ENCODE measurements around the gene MAPK9. TPM values are rescaled to one million over a fixed set of nuclear protein-coding genes. Genes with fewer than 3 reads are reported as not detected.

The MAPK9 gene
- total and polyA plus RNA-seq, 12 donors, result 11.9 to 66.6 (median 34.9) TPM

DNA sequence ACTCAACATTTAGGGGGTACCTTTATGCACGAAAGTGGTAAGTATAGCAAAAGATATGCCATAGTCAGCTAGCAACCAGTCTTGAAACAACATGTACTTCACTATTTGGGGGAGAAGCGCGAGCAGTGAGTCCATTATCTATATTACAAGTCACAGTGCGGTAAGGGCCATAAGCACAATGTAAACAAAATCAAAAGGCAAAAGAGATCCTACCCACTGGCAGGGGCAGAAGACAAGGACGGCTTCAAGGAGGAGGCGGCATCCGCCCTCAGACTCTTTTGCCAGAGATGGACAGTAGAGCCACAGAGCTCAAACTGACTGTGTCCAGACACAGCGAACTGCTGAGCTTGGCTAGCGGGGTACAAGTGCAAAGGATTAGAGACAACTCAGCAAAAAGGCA, 9.6 kb downstream of the MAPK9 start:
- WGBS, 4 donors, result 90 to 99% (median 98%) methylated on average over 8 to 9 of the region's 9 CpGs
- H3K27ac ChIP-seq, result no peak overlapping the region
- DNase-seq, result no peak
- no peak overlapping the region for H3K4me3 ChIP-seq
- no peak for TF ChIP-seq POLR2A (IDR thresholded peaks at IDR 0.05)
- TF ChIP-seq, protein P1, sequence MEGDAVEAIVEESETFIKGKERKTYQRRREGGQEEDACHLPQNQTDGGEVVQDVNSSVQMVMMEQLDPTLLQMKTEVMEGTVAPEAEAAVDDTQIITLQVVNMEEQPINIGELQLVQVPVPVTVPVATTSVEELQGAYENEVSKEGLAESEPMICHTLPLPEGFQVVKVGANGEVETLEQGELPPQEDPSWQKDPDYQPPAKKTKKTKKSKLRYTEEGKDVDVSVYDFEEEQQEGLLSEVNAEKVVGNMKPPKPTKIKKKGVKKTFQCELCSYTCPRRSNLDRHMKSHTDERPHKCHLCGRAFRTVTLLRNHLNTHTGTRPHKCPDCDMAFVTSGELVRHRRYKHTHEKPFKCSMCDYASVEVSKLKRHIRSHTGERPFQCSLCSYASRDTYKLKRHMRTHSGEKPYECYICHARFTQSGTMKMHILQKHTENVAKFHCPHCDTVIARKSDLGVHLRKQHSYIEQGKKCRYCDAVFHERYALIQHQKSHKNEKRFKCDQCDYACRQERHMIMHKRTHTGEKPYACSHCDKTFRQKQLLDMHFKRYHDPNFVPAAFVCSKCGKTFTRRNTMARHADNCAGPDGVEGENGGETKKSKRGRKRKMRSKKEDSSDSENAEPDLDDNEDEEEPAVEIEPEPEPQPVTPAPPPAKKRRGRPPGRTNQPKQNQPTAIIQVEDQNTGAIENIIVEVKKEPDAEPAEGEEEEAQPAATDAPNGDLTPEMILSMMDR (IDR thresholded peaks at IDR 0.05), result no peak
- intact Hi-C loops (cut with DNase I), result no loop called here
- H3K9me3 ChIP-seq (replicated peaks in 1 of 3), result peaks cover 0 to under 1% (median 0%) of the 10 kb centered on the region in 3 donors
- H3K27me3 ChIP-seq, result no peaks in the 10 kb centered on the region
- H3K36me3 ChIP-seq (replicated peaks in 1 of 2), result peaks cover 0 to 13% of the 10 kb centered on the region in 2 donors
- H3K4me1 ChIP-seq (replicated peaks in 1 of 2), result no peaks in the 10 kb centered on the region

DNA sequence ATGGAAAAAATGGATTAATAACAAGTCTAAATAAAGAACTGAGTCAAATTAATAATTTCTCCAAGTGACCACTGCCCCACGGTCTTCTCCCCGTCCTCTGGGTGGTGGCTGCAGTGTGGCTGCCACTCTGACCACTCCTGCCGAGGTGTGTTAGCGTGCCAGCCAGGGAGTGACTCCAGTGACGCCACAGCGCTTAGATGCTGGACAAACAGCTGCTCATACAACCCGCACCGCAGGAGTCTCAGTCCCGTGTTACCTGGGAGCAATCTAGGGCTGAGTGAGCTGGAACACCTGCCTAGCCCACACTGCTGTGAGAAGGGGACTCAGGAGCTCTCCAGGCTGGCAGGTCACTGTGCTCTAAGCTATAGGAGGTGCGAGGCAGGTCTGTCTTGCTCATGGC, 10.2 kb downstream of the MAPK9 start:
- no peak overlapping the region for H3K4me3 ChIP-seq
- no peak for DNase-seq
- H3K27me3 ChIP-seq, result no peaks in the 10 kb centered on the region
- H3K27ac ChIP-seq, result no peak overlapping the region
- intact Hi-C loops (cut with DNase I), result no loop called here
- H3K4me1 ChIP-seq (replicated peaks in 1 of 2), result no peaks in the 10 kb centered on the region
- H3K9me3 ChIP-seq (replicated peaks in 1 of 3), result peaks cover 0 to 6% (median 0%) of the 10 kb centered on the region in 3 donors
- H3K36me3 ChIP-seq (replicated peaks in 1 of 2), result peaks cover 0 to 13% of the 10 kb centered on the region in 2 donors
- no peak for TF ChIP-seq POLR2A (IDR thresholded peaks at IDR 0.05)
- TF ChIP-seq, protein P1 (IDR thresholded peaks at IDR 0.05), result no peak
- 93 to 99% (median 95%) methylated on average over 9 to 10 of the region's 10 CpGs for WGBS, 4 donors

DNA sequence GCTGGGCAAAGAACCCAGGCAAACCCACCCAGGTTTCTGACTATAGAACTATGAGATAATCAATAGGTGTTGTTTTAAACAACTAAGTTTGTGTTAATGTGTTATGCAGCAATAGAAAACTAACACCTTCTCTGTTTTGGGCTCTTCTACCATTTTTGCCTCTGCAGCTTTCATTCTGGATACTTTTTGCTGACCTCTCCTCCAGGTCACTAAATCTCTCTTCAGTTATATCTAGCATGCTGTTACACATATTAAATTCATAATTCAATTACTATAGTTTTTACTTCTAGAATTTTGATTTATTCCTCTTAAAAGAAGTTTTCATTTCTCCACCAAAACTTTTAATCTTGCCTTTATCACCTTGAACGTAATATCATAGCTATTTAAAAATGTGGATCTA, 17.2 kb downstream of the MAPK9 start:
- 96 to 98% (median 97%) methylated on average over 1 of the region's 1 CpG for WGBS, 4 donors
- no peak for DNase-seq
- H3K36me3 ChIP-seq (replicated peaks in 1 of 2), result peaks cover 0 to 16% of the 10 kb centered on the region in 2 donors

DNA sequence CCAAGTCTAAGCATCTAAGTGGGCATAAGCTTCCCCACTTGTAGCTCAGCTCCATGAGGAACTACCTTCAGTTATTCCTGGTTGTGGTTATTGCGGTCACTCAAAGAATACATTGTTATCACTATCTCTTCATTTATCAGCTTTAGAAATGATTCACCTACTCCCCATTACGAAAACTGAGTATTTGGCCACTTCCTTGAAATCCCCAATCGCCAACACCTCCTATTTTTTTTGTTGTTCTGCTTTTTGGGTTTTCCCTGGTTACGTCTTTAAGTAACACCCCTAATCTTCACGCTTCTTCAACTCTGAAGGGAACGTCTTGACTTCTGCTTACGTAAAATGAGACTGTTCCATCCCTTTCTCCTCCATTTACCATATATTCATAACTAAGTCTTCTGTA, 20.7 kb downstream of the MAPK9 start:
- Histone ChIP-seq H3K4me1 (replicated peaks in 1 of 2) (no peaks in the 10 kb centered on the region), H3K4me3 (no peak overlapping the region), H3K36me3 (replicated peaks in 1 of 2) (peaks cover 0 to 7% of the 10 kb centered on the region in 2 donors), H3K27ac (no peak overlapping the region), H3K9me3 (replicated peaks in 1 of 3) (peaks cover 0 to 55% (median 8%) of the 10 kb centered on the region in 3 donors), H3K27me3 (no peaks in the 10 kb centered on the region)
- TF ChIP-seq, protein P1 (IDR thresholded peaks at IDR 0.05), result no peak
- no peak for TF ChIP-seq POLR2A (IDR thresholded peaks at IDR 0.05)
- WGBS, 4 donors, result 75 to 95% (median 88%) methylated on average over 7 of the region's 7 CpGs
- intact Hi-C loops (cut with DNase I), result no loop called here
- DNase-seq, result no peak

More for the DNA sequence above, 17.2 kb downstream of the MAPK9 start:
- Histone ChIP-seq H3K27ac (no peak overlapping the region), H3K4me3 (no peak overlapping the region), H3K9me3 (replicated peaks in 1 of 3) (peaks cover 0 to 39% (median 8%) of the 10 kb centered on the region in 3 donors), H3K27me3 (no peaks in the 10 kb centered on the region), H3K4me1 (replicated peaks in 1 of 2) (no peaks in the 10 kb centered on the region)
- intact Hi-C loops (cut with DNase I), result no loop called here
- TF ChIP-seq, protein P1 (IDR thresholded peaks at IDR 0.05), result no peak
- no peak for TF ChIP-seq POLR2A (IDR thresholded peaks at IDR 0.05)

Measured in adrenal gland (tissue), 12 donors.